ENCODE data around the gene INTS4. TPM values are rescaled to one million over a fixed set of nuclear protein-coding genes. Genes with fewer than 3 reads are reported as not detected.
A peak's percentile ranks its signal among the peaks of the same experiment; 100 is the strongest.

INTS4 gene
- total RNA-seq, 1 donor from 2014 or later = 10.7 TPM

- Histone ChIP-seq H3K4me3 (peak overlapping the region in 1 of 2 donors; percentile 39), H3K27ac (peak overlapping the region; percentile 81 to 84), H3K27me3 (no peaks in the 10 kb centered on the region), H3K36me3 (no peaks in the 10 kb centered on the region), H3K9me3 (no peaks in the 10 kb centered on the region), H3K4me1 (peaks cover 2 to 12% of the 10 kb centered on the region in 2 donors)
- peak in 1 of 2 donors; percentile 86 for DNase-seq (ENCODE audit: low spot score in 2 of 2)
- no peak for TF ChIP-seq CTCF (IDR thresholded peaks at IDR 0.05)
- intact Hi-C loops (cut with DNase I) = loop anchor here (1.0 to 10.0 kb wide), 2 partner anchors 46 to 525 kb away; partner anchors contain the start of gene INTS4
These were observed 45.6 kb upstream of the INTS4 start for GRCh38 chr11:78039919-78040671.

- peak overlapping the region; percentile 81 to 84 for H3K27ac ChIP-seq
- no peaks in the 10 kb centered on the region for H3K9me3 ChIP-seq
- H3K4me3 ChIP-seq = no peak overlapping the region
- no peaks in the 10 kb centered on the region for H3K27me3 ChIP-seq
- H3K36me3 ChIP-seq = no peaks in the 10 kb centered on the region
- TF ChIP-seq CTCF (IDR thresholded peaks at IDR 0.05) = no peak
- H3K4me1 ChIP-seq = peaks cover 2 to 12% of the 10 kb centered on the region in 2 donors
- DNase-seq (ENCODE audit: low spot score in 2 of 2) = no peak
- intact Hi-C loops (cut with DNase I) = no loop called here
These were observed 45.0 kb upstream of the INTS4 start for GRCh38 chr11:78039391-78039918.

- Histone ChIP-seq H3K27ac (no peak overlapping the region), H3K27me3 (no peaks in the 10 kb centered on the region), H3K4me1 (peaks cover 2 to 12% of the 10 kb centered on the region in 2 donors), H3K36me3 (no peaks in the 10 kb centered on the region), H3K4me3 (no peak overlapping the region), H3K9me3 (no peaks in the 10 kb centered on the region)
- no peak for DNase-seq (ENCODE audit: low spot score in 2 of 2)
- intact Hi-C loops (cut with DNase I) = no loop called here
- no peak for TF ChIP-seq CTCF (IDR thresholded peaks at IDR 0.05)
These were observed 44.3 kb upstream of the INTS4 start for GRCh38 chr11:78038697-78039313.

GRCh38 chr11:78037825-78038620, 43.6 kb upstream of the INTS4 start:
- Histone ChIP-seq H3K4me3 (no peak overlapping the region), H3K9me3 (no peaks in the 10 kb centered on the region), H3K36me3 (no peaks in the 10 kb centered on the region), H3K27me3 (no peaks in the 10 kb centered on the region), H3K27ac (no peak overlapping the region), H3K4me1 (peaks cover 2 to 12% of the 10 kb centered on the region in 2 donors)
- TF ChIP-seq CTCF (IDR thresholded peaks at IDR 0.05) = no peak
- DNase-seq (ENCODE audit: low spot score in 2 of 2) = no peak
- intact Hi-C loops (cut with DNase I) = no loop called here

GRCh38 chr11:78037056-78037455, 42.6 kb upstream of the INTS4 start:
- Histone ChIP-seq H3K4me1 (peaks cover 2 to 12% of the 10 kb centered on the region in 2 donors), H3K27ac (no peak overlapping the region), H3K4me3 (no peak overlapping the region), H3K9me3 (no peaks in the 10 kb centered on the region), H3K36me3 (no peaks in the 10 kb centered on the region), H3K27me3 (no peaks in the 10 kb centered on the region)
- no peak for TF ChIP-seq CTCF (IDR thresholded peaks at IDR 0.05)
- no peak for DNase-seq (ENCODE audit: low spot score in 2 of 2)
- intact Hi-C loops (cut with DNase I) = no loop called here

Measured in ascending aorta (tissue), 2 donors.